Gastrocnemius medialis (tissue), 4 donors: Measurements from ENCODE around the gene RERE.

Source experiments
- POLR2A ChIP-seq, 2 donors: fragments of 450-650 bp; IDR thresholded peaks; one replicate each; pipeline ENCODE4 v1.6.1; 2017; ENCODE audit warnings: antibody characterized with exemption in 2 of 2, mild to moderate bottlenecking in 2 of 2, moderate library complexity in 2 of 2
- TF ChIP-seq, protein P1 (sequence below), 5 experiments: fragments of 450-650 bp in 3 of 5; fragments of 200-600 bp in 2 of 5; sonication (generic) in 2 of 5; IDR thresholded peaks in 4 of 5; conservative IDR thresholded peaks in 1 of 5; 1 replicate in 4 of 5; 2 replicates in 1 of 5; pipeline ENCODE4 v1.5.1; 2016 to 2019; ENCODE audit warnings: antibody characterized with exemption in 5 of 5, mild to moderate bottlenecking in 3 of 5, moderate library complexity in 3 of 5

DNA sequence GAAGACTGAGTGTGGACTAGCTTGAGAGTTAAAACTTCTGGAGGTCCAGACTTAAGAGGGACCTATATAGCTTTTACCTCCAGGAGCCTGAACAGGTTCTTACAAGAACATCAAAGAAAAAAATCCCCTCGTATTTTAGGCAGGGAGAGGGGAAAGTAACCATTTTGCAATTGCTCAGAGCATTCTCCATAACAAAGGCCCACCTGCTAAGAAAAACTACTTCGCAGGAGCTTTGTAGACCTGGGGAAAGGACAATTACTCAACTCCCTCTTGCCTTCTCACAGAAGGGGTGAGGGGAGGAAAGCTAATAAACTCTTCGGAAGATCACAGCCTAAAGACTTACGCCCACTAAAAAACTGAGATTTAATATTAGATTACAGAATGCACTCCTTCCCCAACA lies 86.3 kb downstream of the RERE start:
- TF ChIP-seq POLR2A (IDR thresholded peaks at IDR 0.05): no peak
- TF ChIP-seq, protein P1, sequence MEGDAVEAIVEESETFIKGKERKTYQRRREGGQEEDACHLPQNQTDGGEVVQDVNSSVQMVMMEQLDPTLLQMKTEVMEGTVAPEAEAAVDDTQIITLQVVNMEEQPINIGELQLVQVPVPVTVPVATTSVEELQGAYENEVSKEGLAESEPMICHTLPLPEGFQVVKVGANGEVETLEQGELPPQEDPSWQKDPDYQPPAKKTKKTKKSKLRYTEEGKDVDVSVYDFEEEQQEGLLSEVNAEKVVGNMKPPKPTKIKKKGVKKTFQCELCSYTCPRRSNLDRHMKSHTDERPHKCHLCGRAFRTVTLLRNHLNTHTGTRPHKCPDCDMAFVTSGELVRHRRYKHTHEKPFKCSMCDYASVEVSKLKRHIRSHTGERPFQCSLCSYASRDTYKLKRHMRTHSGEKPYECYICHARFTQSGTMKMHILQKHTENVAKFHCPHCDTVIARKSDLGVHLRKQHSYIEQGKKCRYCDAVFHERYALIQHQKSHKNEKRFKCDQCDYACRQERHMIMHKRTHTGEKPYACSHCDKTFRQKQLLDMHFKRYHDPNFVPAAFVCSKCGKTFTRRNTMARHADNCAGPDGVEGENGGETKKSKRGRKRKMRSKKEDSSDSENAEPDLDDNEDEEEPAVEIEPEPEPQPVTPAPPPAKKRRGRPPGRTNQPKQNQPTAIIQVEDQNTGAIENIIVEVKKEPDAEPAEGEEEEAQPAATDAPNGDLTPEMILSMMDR (IDR thresholded peaks at IDR 0.05 in 4 of 5, conservative IDR thresholded peaks at IDR 0.05 in 1 of 5): no peak
